ENCODE data around the gene MATCAP1. TPM values are rescaled to one million over a fixed set of nuclear protein-coding genes. Genes with fewer than 3 reads are reported as not detected.

Gene MATCAP1
- total and polyA plus RNA-seq, 2 of the 13 experiments (the other 11 are each of a cell fraction or from before 2014, with no cell fraction given), result 11.2 to 24.5 TPM

- TF ChIP-seq AKAP8 (CRISPR knock-in tag; IDR thresholded peaks at IDR 0.05) (peak; percentile 64; the same call in 1 of the 2 replicates), CENPX (CRISPR knock-in tag; IDR thresholded peaks at IDR 0.05) (no peak), ZNF552 (CRISPR knock-in tag; IDR thresholded peaks at IDR 0.05; ENCODE audit: borderline replicate concordance) (no peak), ZBED4 (CRISPR knock-in tag; IDR thresholded peaks at IDR 0.05; ENCODE audit: borderline replicate concordance) (no peak; the same call in 1 of the 2 replicates), FLYWCH1 (CRISPR knock-in tag; IDR thresholded peaks at IDR 0.05) (no peak)
- TF ChIP-seq, protein P1, sequence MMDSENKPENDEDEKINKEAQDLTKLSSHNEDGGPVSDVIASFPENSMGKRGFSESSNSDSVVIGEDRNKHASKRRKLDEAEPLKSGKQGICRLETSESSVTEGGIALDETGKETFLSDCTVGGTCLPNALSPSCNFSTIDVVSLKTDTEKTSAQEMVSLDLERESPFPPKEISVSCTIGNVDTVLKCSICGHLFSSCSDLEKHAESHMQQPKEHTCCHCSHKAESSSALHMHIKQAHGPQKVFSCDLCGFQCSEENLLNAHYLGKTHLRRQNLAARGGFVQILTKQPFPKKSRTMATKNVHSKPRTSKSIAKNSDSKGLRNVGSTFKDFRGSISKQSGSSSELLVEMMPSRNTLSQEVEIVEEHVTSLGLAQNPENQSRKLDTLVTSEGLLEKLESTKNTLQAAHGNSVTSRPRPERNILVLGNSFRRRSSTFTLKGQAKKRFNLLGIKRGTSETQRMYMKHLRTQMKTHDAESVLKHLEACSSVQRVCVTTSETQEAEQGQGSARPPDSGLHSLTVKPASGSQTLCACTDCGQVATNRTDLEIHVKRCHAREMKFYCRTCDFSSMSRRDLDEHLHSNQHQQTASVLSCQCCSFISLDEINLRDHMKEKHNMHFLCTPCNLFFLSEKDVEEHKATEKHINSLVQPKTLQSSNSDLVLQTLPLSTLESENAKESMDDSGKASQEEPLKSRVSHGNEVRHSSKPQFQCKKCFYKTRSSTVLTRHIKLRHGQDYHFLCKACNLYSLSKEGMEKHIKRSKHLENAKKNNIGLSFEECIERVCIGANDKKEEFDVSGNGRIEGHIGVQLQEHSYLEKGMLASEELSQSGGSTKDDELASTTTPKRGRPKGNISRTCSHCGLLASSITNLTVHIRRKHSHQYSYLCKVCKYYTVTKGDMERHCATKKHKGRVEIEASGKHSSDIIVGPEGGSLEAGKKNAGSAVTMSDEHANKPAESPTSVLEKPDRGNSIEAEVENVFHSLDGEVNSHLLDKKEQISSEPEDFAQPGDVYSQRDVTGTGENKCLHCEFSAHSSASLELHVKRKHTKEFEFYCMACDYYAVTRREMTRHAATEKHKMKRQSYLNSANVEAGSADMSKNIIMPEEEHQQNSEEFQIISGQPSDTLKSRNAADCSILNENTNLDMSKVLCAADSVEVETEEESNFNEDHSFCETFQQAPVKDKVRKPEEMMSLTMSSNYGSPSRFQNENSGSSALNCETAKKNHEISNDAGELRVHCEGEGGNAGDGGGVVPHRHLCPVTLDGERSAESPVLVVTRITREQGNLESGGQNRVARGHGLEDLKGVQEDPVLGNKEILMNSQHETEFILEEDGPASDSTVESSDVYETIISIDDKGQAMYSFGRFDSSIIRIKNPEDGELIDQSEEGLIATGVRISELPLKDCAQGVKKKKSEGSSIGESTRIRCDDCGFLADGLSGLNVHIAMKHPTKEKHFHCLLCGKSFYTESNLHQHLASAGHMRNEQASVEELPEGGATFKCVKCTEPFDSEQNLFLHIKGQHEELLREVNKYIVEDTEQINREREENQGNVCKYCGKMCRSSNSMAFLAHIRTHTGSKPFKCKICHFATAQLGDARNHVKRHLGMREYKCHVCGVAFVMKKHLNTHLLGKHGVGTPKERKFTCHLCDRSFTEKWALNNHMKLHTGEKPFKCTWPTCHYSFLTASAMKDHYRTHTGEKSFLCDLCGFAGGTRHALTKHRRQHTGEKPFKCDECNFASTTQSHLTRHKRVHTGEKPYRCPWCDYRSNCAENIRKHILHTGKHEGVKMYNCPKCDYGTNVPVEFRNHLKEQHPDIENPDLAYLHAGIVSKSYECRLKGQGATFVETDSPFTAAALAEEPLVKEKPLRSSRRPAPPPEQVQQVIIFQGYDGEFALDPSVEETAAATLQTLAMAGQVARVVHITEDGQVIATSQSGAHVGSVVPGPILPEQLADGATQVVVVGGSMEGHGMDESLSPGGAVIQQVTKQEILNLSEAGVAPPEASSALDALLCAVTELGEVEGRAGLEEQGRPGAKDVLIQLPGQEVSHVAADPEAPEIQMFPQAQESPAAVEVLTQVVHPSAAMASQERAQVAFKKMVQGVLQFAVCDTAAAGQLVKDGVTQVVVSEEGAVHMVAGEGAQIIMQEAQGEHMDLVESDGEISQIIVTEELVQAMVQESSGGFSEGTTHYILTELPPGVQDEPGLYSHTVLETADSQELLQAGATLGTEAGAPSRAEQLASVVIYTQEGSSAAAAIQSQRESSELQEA (CRISPR knock-in tag; IDR thresholded peaks at IDR 0.05; ENCODE audit: not compliant biosample characterization), result peak; percentile 17
- TF ChIP-seq, protein P2, sequence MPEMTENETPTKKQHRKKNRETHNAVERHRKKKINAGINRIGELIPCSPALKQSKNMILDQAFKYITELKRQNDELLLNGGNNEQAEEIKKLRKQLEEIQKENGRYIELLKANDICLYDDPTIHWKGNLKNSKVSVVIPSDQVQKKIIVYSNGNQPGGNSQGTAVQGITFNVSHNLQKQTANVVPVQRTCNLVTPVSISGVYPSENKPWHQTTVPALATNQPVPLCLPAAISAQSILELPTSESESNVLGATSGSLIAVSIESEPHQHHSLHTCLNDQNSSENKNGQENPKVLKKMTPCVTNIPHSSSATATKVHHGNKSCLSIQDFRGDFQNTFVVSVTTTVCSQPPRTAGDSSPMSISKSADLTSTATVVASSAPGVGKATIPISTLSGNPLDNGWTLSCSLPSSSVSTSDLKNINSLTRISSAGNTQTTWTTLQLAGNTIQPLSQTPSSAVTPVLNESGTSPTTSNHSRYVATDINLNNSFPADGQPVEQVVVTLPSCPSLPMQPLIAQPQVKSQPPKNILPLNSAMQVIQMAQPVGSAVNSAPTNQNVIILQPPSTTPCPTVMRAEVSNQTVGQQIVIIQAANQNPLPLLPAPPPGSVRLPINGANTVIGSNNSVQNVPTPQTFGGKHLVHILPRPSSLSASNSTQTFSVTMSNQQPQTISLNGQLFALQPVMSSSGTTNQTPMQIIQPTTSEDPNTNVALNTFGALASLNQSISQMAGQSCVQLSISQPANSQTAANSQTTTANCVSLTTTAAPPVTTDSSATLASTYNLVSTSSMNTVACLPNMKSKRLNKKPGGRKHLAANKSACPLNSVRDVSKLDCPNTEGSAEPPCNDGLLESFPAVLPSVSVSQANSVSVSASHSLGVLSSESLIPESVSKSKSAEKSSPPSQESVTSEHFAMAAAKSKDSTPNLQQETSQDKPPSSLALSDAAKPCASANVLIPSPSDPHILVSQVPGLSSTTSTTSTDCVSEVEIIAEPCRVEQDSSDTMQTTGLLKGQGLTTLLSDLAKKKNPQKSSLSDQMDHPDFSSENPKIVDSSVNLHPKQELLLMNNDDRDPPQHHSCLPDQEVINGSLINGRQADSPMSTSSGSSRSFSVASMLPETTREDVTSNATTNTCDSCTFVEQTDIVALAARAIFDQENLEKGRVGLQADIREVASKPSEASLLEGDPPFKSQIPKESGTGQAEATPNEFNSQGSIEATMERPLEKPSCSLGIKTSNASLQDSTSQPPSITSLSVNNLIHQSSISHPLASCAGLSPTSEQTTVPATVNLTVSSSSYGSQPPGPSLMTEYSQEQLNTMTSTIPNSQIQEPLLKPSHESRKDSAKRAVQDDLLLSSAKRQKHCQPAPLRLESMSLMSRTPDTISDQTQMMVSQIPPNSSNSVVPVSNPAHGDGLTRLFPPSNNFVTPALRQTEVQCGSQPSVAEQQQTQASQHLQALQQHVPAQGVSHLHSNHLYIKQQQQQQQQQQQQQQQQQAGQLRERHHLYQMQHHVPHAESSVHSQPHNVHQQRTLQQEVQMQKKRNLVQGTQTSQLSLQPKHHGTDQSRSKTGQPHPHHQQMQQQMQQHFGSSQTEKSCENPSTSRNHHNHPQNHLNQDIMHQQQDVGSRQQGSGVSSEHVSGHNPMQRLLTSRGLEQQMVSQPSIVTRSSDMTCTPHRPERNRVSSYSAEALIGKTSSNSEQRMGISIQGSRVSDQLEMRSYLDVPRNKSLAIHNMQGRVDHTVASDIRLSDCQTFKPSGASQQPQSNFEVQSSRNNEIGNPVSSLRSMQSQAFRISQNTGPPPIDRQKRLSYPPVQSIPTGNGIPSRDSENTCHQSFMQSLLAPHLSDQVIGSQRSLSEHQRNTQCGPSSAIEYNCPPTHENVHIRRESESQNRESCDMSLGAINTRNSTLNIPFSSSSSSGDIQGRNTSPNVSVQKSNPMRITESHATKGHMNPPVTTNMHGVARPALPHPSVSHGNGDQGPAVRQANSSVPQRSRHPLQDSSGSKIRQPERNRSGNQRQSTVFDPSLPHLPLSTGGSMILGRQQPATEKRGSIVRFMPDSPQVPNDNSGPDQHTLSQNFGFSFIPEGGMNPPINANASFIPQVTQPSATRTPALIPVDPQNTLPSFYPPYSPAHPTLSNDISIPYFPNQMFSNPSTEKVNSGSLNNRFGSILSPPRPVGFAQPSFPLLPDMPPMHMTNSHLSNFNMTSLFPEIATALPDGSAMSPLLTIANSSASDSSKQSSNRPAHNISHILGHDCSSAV (CRISPR knock-in tag; IDR thresholded peaks at IDR 0.05; ENCODE audit: borderline replicate concordance), result no peak
These were observed 43.2 kb upstream of the MATCAP1 start, which contains the start of gene TMEM208 (continued) for GRCh38 chr16:67226804-67227566.

All from HepG2 (cell line).